Dermis blood vessel endothelial cell (primary cell): ENCODE measurements around the gene TEX264. TPM values are rescaled to one million over a fixed set of nuclear protein-coding genes. Genes with fewer than 3 reads are reported as not detected.
A peak's percentile ranks its signal among the peaks of the same experiment; 100 is the strongest.
"Not testable (repeated sequence)": the region's sequence is repeated elsewhere in the genome, so short reads cannot be mapped to it uniquely, and the experiment has no call there.

Experiments
- DNase-seq: peaks from one replicate; pipeline ENCODE4 v3.0.0; 2010
- total RNA-seq: library from RNA; depleted of rRNA; stranded (reverse); fragments of >200 nt; gene quantifications from 2 replicates; pipeline ENCODE4 v1.2.3, GENCODE V29; 2014

TEX264 gene
- 54.8 and 64.7 TPM in 2 replicates for total RNA-seq

- DNase-seq: peak; percentile 83
Observed at GRCh38 chr3:51670823-51671733, at the start of gene TEX264. Gene TEX264, plus strand, starts transcription at chr3:51671252. Its CDS starts 3,053 bp downstream, at chr3:51674305.

- DNase-seq: no peak
Observed at GRCh38 chr3:51622413-51622812, 48.6 kb upstream of the TEX264 start.

GRCh38 chr3:51622868-51623267, 48.2 kb upstream of the TEX264 start:
- DNase-seq: no peak

GRCh38 chr3:51630513-51630912, 40.5 kb upstream of the TEX264 start:
- no peak for DNase-seq

DNA sequence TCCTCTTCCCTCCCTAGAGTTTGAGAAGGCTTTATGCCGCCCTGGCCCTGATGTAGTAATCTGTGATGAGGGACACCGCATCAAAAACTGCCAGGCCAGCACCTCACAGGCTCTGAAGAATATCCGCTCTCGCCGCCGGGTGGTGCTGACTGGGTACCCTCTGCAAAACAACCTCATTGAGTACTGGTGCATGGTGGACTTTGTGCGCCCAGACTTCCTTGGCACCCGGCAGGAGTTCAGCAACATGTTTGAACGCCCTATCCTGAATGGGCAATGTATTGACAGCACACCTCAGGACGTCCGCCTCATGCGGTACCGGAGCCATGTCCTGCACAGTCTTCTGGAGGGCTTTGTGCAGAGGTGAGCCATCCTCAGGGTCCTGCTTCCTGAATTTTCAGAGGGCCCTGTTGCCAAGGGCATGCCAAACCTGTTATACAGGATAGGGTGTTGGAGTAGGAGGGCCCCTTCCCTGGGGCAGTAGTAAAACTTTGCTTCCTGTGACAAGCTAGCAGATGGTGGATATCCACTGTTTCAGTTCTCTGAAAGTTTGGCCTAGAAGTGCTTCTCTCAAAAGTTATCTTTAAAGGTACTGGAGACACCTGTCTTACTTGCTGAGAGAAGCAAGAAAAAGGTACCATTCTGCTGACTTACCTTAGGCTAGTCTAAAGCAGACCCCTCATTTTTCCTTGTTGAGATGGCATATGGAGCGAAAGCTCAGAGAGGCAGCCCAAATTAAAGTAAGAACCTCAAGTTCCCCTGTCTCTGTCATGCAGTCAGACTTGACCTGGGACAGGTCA, 33.7 kb upstream of the TEX264 start:
- no peak for DNase-seq

DNA sequence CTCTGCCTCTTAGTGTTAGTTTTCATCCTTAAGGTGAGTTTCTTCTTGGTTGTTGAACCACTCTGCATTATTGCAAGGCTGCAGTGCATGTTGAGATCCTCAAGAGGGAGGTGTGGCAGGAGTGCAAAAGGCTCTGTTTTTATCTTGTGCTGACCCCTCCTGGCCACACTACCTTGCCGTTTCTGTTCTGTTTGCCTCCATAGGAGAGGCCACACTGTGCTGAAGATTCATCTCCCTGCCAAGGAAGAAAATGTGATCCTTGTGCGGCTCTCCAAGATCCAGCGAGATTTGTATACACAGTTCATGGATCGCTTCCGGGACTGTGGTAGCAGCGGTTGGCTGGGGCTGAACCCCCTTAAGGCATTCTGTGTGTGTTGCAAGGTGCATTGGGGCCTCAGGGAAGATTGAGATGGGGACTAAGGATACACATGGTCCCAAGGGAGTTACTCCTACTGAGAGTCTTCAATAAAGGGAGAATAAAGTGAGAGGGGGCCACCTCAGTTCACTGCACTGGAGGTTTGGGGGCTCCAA, 33.0 kb upstream of the TEX264 start:
- peak; percentile 88 for DNase-seq

DNA sequence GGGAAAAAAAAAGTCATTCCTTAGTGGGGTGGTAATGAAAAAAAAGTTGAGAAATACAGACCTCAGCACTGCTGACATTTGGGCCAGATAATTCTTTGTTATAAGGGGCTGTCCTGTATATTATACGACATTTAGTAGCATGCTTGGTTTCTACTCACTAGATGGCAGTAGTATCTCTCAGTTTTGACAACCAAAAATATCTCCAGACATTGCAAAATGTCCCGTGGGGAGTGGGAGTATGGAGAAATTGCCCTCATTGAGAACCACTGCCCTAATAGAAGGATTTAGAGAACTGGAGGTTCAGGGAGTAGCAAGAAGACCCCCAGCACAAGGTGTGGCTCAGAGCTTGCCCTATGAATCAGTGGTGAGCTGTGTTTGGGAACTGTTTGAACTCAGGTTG, 28.6 kb upstream of the TEX264 start:
- DNase-seq: peak; percentile 44

- DNase-seq: no peak
Observed at GRCh38 chr3:51646091-51646490, 25.0 kb upstream of the TEX264 start.

GRCh38 chr3:51652103-51652502, 18.9 kb upstream of the TEX264 start:
- DNase-seq: not testable (repeated sequence)

DNA sequence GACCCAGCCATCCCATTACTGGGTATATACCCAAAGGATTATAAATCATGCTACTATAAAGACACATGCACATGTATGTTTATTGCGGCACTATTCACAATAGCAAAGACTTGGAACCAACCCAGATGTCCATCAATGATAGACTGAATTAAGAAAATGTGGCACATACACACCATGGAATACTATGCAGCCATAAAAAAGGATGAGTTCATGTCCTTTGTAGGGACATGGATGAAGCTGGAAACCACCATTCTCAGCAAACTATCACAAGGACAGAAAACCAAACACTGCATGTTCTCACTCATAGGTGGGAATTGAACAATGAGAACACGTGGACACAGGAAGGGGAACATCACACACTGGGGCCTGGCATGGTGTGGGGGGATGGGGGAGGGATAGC, 17.6 kb upstream of the TEX264 start:
- DNase-seq: not testable (repeated sequence)

DNA sequence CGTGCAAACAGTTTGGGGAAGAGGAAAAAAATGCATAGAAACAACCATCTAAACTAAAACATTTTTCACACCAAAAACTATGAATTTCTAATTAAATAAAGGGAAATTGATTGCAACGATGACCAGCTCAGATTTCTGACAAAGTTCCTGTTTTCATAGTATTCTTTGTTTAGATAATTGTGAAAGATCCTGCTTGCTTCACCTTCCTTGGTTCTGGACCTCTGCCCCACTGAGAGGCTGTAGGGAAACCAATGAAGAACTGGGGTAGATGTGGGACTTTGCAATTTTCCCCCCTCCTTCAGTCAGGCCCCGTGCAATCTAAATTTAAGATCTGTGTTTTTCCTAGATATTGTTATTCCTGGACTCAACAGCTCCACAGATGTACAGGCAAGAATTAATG, 13.8 kb upstream of the TEX264 start:
- DNase-seq: no peak

GRCh38 chr3:51659942-51660341, 11.1 kb upstream of the TEX264 start:
- DNase-seq: no peak

DNA sequence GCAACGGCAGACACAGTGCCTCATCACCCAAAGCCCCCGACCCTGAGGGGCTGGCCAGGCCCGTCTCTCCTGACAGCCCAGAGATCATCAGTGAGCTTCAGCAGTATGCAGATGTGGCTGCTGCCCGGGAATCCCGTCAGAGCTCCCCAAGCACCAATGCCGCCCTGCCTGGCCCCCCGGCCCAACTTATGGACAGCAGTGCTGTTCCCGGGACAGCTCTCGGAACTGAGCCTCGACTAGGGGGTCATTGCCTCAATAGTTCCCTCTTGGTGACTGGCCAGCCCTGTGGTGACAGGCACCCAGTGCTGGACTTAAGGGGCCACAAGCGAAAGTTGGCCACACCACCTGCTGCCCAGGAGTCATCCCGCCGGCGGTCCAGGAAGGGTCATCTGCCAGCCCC, 8.6 kb upstream of the TEX264 start:
- no peak for DNase-seq

GRCh38 chr3:51668756-51669155, 2.3 kb upstream of the TEX264 start:
- DNase-seq: no peak

- DNase-seq: peak; percentile 91
Observed at GRCh38 chr3:51669241-51670052, 1.6 kb upstream of the TEX264 start.

DNA sequence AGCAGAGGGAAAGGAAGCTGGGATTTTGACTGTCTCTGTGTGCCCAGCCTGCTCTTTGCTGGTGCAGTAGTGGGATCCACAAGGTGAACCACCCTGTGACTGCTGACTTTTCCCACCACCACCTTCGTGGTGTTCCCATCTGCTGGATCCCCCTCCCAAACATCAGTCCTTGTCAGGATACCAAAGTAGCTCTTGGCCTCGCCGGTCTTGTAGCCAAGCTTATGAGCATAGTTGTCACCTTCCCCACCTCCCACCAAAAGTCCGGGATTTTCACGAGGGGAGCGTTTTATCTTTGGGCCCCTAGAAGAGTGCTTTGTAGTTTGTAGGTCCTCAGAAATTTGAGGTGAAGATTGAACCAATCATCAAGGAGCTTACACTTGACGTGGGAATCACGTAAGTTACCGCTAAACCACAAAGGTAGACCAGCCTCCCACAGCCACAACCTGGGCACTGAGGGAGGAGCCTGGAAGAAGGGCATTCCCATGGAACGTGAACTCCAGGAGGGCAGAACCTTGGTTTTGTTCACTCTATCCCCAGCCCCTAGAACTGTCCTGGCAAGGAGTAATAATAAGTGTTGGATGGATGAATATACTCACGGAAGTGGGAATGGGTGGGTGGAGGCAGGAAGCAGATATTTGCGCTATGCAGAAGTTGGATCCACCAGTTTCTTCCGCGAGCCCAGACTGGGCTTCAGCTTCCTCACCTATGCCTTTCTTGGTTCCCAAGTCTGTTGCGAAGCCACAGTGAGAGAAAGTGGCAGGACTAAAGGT, 814 bp upstream of the TEX264 start:
- DNase-seq: no peak

- DNase-seq: peak; percentile 68
Observed at GRCh38 chr3:51671734-51672475, 853 bp downstream of the TEX264 start.

DNA sequence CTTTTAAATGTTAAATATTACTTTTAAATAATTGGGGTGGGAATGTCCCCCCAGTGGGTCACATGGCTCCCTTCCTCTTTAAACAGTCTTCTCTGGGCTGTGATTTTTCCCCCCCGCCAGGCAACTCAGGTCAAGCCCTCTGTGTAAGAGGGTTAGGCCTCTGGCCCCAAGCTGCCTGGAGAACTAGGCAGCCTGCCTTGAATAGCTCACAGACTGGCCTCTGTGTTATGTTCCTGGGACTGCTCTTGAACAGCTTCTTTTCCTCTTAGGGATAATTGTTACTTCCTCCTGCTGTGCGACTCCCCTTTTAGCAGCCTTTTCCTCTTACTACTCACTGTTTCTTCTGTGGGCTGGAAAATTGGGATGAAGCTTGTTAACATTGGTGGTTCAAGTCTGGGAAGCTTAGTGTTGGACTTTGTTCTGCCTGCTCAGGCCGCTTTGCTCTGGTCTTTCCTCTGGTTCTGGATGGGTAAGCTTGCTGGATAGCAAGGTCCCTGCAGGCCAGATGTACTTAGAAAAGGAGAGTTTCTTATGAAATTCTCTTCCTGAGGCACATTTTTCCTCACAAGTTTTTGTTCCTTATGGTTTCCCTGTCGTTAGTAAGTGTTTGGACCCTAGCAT, 2.2 kb downstream of the TEX264 start:
- DNase-seq: no peak

DNA sequence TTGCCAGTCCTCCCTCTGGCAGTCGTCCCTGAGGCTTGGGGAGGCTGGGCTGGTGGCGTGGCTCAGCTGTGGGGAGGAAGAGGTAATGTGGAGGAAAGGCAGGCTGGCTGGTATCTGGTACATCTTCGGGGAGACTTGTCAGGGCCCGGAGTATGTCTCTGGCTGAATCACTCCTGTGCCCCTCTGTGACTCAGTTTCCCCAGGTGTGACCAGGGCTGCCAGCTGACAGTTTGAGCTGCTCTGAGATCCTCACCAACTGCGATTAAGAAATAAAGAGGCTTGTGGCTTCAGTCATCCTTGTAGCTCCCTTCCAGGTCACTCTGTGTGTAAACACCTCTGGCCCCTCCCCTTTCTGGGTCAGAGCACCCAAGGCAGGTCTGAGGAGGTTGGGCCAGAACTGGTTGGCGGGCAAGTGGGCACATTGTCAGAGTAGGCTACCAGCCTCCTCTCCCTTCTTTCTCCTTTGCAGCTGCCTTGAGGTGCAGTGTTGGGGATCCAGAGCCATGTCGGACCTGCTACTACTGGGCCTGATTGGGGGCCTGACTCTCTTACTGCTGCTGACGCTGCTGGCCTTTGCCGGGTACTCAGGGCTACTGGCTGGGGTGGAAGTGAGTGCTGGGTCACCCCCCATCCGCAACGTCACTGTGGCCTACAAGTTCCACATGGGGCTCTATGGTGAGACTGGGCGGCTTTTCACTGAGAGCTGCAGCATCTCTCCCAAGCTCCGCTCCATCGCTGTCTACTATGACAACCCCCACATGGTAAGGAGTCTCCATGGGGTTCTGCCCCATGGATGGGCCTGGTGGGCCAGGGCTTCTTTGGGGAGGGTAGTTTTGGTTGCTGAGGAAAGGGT, 3.0 kb downstream of the TEX264 start:
- DNase-seq: no peak
